Sciatic nerve (tissue), 2 donors: ENCODE measurements around the gene CDC42BPA. TPM values are rescaled to one million over a fixed set of nuclear protein-coding genes. Genes with fewer than 3 reads are reported as not detected.

ENCODE experiments used
- ATAC-seq: fragments of 200-7000 bp; cut with Tn5 transposase; one replicate; pipeline ENCODE4 v1.9.1; 2020; ENCODE audit warnings: mild to moderate bottlenecking, moderate library complexity
- DNase-seq: peaks from one replicate; pipeline ENCODE4 v3.0.0-alpha.2; 2020; ENCODE audit warnings: low spot score
- intact Hi-C: fragments of 100-400 bp; cut with DNase I; formaldehyde crosslinking; loops from one replicate; pipeline ENCODE4 v1.14.2; 2022
- total RNA-seq: library from RNA; stranded (reverse); fragmentation: NEBNext Ultra II Directional; extraction: Animal tissue kit (Norgen Biotek cat#: 25700); gene quantifications from one replicate; pipeline ENCODE4 v1.2.1, GENCODE V29; 2021
- donor health status: DM: no; HTN: no; CAD: no.
- donor health status: DM: no; HTN: no; CAD: no.

CDC42BPA gene
- total RNA-seq, 1 donor from 2014 or later, result 66.8 TPM

DNA sequence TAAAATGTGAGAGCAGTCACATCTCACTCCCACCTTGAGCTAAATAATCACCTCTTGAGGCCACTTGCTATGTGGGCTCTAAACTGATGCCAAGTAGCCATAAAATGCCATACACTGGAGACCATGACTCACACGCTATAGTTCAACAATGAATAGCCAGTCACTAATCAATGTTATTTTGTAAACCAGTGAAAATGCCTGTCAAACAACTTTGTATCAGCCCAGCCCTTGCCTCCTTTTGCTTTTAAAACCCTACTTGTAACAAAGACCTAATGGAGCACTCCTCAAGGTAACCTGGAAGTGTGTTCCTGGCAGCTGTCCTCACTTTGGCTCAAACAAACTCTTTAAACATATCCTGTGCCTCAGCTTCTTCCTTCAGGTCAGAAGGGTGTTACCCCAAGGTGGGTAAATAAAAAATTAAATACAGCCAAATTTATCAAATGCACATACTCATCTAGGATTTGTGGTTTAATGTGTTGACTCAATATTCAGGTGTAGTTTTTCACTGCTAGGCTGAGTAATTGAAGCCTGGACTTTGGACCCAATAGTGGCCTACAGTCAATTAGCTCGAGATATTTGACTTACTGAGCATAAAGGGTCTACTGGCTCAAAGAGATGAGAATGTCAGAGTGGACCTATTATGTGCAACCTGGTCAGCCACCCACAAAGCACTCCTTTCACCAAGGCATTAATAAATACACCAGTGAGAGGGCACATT lies 223.9 kb downstream of the CDC42BPA start:
- ATAC-seq (no peak), DNase-seq (no peak)
- intact Hi-C loops, result no loop called here

GRCh38 chr1:227093309-227093708 lies 225.0 kb downstream of the CDC42BPA start:
- ATAC-seq, result no peak
- intact Hi-C loops, result no loop called here
- DNase-seq, result no peak

DNA sequence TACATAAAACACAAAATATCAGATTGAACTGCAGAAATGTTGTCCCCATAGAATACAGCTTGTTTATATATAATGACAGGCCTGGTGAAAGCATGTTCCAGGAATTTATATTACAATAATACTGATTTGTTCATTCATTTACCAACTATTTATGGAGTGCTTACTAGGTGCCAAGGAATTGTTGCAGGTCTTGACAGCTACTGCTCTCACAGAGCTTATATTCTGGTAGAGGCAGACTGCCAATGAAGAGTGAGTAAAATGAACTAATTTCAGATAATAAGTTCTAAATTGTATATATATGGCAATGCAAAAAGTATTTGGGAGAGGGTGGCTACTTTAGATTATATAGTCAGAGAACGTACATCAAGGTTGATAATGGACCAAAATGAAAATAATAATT lies 226.2 kb downstream of the CDC42BPA start:
- intact Hi-C loops, result no loop called here
- DNase-seq (no peak), ATAC-seq (no peak)

DNA sequence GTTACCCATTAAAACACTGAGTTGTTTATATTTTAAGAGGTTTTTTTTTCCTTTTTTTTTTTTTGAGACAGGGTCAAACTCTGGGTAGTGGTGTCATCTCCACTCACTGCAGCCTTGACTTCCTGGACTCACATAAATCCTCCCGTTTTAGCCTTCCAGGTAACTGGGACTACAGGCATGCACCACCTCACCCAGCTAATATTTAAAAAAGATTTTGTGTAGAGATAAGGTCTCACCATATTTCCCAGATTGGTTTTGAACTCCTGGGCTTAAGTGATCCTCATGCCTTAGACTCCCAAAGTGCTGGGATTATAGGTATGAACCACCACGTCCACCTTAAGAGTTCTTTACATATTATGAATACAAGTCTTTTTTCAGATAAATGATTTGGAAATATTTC lies 231.7 kb downstream of the CDC42BPA start:
- intact Hi-C loops, result no loop called here
- ATAC-seq, result no peak
- no peak for DNase-seq

DNA sequence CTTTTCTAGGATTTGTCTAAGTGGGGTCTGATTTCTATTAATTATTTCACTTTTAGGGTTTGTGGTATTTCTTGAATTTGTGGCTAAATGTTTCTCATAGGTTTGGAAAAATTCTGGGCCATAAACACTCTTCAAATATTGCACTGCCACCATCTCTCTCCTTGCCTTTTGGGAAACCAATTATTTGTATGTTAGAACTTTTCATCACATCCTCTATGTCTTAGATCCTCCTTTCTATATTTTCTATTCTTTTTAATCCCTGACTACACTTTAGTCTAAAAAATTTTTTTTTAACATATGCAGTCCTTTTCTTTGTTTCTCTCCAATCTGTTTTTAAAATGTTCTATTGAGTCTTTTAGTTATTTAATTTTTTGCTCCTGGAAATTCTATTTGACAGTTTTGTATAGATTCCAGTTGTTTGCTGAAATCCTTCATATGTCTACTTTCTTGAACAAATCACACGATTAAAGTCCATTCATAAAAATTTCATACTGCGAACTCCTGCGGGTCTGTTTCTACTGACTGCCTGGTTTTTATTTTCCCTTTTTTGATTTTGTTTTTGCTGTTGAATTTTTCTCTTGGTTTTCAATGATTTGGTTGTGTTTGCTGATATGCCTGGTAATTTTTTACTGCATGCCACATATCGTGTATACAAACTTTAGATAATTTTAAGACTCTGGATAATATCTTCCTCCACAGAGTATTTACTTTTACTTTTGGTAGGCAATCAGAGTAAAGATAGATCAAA lies 235.1 kb downstream of the CDC42BPA start:
- no peak for DNase-seq
- intact Hi-C loops, result no loop called here
- ATAC-seq, result no peak

- DNase-seq (no peak), ATAC-seq (no peak)
- intact Hi-C loops, result no loop called here
Observed at GRCh38 chr1:227077783-227078182, 240.5 kb downstream of the CDC42BPA start.

GRCh38 chr1:227073786-227074185 lies 244.5 kb downstream of the CDC42BPA start:
- DNase-seq (no peak), ATAC-seq (no peak)
- intact Hi-C loops, result no loop called here

DNA sequence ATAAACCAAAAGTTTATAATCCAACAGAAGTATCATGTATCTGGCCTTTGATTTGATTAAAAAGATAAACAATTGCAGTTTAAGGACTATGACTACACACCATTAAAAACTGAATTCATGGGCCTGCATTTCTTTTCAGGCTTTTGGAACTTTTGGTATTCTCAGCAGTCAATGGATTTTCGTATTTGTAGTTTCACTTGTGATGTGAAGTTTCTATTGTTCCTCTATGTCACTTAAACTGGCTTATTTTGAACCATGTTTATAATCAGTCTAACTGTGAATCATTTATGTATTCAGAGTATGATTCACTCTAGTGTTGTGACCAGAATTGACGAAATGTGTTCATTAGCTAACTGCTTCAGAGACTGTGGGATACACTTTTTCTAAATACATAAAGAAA lies 245.3 kb downstream of the CDC42BPA start:
- intact Hi-C loops, result no loop called here
- ATAC-seq, result no peak
- DNase-seq, result no peak

- ATAC-seq, result no peak
- intact Hi-C loops, result no loop called here
- DNase-seq, result no peak
Observed at GRCh38 chr1:227071895-227072587, 246.3 kb downstream of the CDC42BPA start.

DNA sequence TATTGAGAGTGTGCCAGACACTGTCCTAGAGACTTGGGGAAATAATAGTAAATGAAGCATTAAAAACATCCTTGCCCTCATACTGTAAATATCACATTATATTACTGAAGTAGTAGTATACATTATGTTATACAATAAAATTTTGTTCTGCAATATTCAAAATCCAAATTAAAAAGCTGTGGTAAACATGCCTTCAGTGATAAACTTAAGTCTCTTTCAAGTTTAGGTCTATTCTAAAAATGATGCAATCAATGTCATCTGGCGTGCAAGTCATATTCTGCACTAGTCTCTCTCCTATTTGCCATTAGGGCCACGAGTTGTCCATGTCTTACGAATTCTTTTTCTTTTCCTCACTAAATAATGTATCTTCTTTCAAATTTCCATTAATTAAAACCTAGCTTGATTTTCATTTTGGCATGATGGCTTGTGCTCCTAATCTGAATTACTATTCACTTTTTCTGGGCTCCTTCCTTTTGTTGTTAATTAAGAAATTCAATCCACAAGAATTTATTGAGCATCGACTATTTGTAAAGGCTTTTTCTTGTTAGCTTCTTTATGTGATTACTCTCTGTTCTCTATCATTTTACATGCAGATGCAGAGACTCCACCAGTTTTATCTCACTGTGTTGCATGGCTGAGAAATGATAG lies 247.5 kb downstream of the CDC42BPA start:
- no peak for ATAC-seq
- no peak for DNase-seq
- intact Hi-C loops, result no loop called here

GRCh38 chr1:227069490-227069889 lies 248.8 kb downstream of the CDC42BPA start:
- intact Hi-C loops, result no loop called here
- no peak for ATAC-seq
- no peak for DNase-seq

- no peak for ATAC-seq
- DNase-seq, result no peak
- intact Hi-C loops, result no loop called here
Observed at GRCh38 chr1:227068883-227069282, 249.4 kb downstream of the CDC42BPA start.

DNA sequence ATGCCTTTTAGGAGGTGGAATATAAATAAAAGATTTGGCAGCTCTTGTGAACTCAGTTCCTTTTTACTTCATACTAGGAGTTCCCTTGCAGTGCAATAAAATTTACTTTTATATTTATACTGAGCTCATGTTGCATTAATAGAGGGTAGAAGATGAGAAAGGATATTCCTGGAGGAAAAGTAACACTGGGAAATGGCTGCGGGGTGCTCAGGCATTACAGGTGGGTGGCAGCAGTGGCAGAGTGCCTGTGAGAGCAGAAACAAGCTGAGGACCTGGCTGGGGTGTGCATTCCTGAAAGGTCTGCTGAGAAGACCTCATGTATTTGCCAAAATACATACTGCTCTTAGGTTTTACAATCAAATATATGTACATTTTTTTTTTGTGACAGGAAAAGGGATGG lies 251.3 kb downstream of the CDC42BPA start:
- ATAC-seq (no peak), DNase-seq (no peak)
- intact Hi-C loops, result no loop called here

GRCh38 chr1:227065311-227065710 lies 253.0 kb downstream of the CDC42BPA start:
- DNase-seq, result no peak
- ATAC-seq, result no peak
- intact Hi-C loops, result no loop called here

GRCh38 chr1:227062306-227062705 lies 256.0 kb downstream of the CDC42BPA start:
- ATAC-seq, result no peak
- DNase-seq, result no peak
- intact Hi-C loops, result no loop called here

- intact Hi-C loops, result no loop called here
- ATAC-seq (no peak), DNase-seq (no peak)
Observed at GRCh38 chr1:227059076-227059475, 259.2 kb downstream of the CDC42BPA start.

DNA sequence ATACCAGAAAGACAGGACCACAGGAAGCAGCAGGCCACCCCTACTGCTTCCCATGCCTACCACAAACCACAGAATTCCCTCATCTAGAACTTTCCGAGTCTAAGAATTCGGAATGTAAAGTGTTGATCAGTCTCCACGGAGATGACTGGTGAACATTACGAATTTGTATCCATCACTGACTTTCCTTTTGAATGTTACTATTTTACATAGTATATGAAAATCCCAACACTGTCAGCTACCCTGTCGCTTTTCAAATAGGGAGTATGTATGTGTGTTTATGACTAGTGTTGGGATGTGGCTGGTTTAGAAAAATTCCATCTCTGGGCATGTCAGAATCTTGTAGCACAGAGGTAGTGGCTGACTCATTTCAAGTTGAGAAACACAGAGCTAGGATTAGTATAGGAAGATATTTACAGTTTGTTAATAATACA lies 260.0 kb downstream of the CDC42BPA start:
- intact Hi-C loops, result no loop called here
- ATAC-seq, result no peak

GRCh38 chr1:227049253-227049652 lies 269.0 kb downstream of the CDC42BPA start:
- DNase-seq, result no peak
- intact Hi-C loops, result no loop called here
- no peak for ATAC-seq

More for the DNA sequence above, 260.0 kb downstream of the CDC42BPA start:
- no peak for DNase-seq

DNA sequence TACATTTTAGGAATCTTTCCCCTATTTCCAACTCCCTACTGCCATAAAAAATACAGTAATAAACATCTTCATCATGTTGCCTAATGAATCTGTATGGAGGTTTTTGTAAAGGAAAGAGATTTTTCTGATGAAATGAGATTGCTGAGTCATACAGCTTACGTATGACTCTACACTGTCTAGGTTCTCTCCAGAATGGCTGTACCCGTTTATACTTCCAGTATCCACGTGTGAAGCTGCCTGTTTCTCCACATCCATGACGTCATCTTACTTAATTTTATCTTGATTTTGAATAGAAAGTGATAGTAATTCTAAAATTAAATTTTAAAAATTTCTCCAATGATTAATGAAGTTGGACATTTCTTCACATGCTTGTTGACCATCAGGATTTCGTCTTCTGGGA lies 274.5 kb downstream of the CDC42BPA start:
- DNase-seq (no peak), ATAC-seq (no peak)
- intact Hi-C loops, result no loop called here

GRCh38 chr1:227042292-227042691 lies 276.0 kb downstream of the CDC42BPA start:
- ATAC-seq (no peak), DNase-seq (no peak)
- intact Hi-C loops, result no loop called here
